Measurements from ENCODE around the gene GJA1.

GJA1 gene

GRCh38 chr6:121498481-121499276, 63.2 kb downstream of the GJA1 start:
- TF ChIP-seq CTCF (conservative IDR thresholded peaks at IDR 0.05) (no peak), ZFX (IDR thresholded peaks at IDR 0.05) (no peak)
- H3K27ac ChIP-seq = no peak overlapping the region
